Activated CD8-positive, alpha-beta T cell treated with anti-CD3 and anti-CD28 coated beads for 36 hours (primary cell): ENCODE measurements around the gene SPCS2. TPM values are rescaled to one million over a fixed set of nuclear protein-coding genes. Genes with fewer than 3 reads are reported as not detected.

Experiments
- ATAC-seq: fragments of 200-7000 bp; cut with Tn5 transposase; one replicate; pipeline ENCODE4 v1.10.0; 2021; ENCODE audit warnings: mild to moderate bottlenecking, moderate library complexity
- CTCF ChIA-PET: fragments of 350-600 bp; sonication (Branson Sonifier 250); formaldehyde crosslinking; loops from one replicate; lab custom pipeline; 2021; ENCODE audit warnings: antibody characterized with exemption; lab: Charles Lee
- POLR2A ChIA-PET: fragments of 350-600 bp; sonication (Branson Sonifier 250); formaldehyde crosslinking; loops from one replicate; lab custom pipeline; 2021; ENCODE audit warnings: antibody characterized with exemption; lab: Charles Lee
- DNase-seq: peaks from one replicate; pipeline ENCODE4 v3.0.0-alpha.2; 2020
- H3K27ac Mint-ChIP-seq: one replicate; pipeline ENCODE4 v1.8.0; 2021; ENCODE audit warnings: mild to moderate bottlenecking, mixed read lengths
- H3K27me3 Mint-ChIP-seq: one replicate; pipeline ENCODE4 v1.8.0; 2021; ENCODE audit warnings: mixed read lengths
- H3K36me3 Mint-ChIP-seq: one replicate; pipeline ENCODE4 v1.8.0; 2021; ENCODE audit warnings: low read depth, mixed read lengths
- H3K4me1 Mint-ChIP-seq: one replicate; pipeline ENCODE4 v1.8.0; 2021; ENCODE audit warnings: low read depth, mixed read lengths
- H3K4me3 Mint-ChIP-seq: one replicate; pipeline ENCODE4 v1.8.0; 2021; ENCODE audit warnings: mild to moderate bottlenecking, moderate library complexity, mixed read lengths
- H3K9me3 Mint-ChIP-seq: one replicate; pipeline ENCODE4 v1.8.0; 2021; ENCODE audit warnings: mixed read lengths
- CTCF ChIP-seq: fragments of 200-600 bp; IDR thresholded peaks from one replicate; pipeline ENCODE4 v1.8.0; 2022; ENCODE audit warnings: antibody characterized with exemption, mild to moderate bottlenecking
- intact Hi-C: fragments of 100-400 bp; cut with micrococcal nuclease; formaldehyde crosslinking; loops from one replicate; pipeline ENCODE4 v1.10.0; 2022
- total RNA-seq, 2 experiments: library from RNA; stranded (reverse); gene quantifications; one replicate each; pipeline ENCODE4 v1.2.3, GENCODE V29; 2021

Gene SPCS2
- total RNA-seq, 2 experiments from 2014 or later: 99.3 to 117 TPM

GRCh38 chr11:74929431-74930363 is 19.4 kb upstream of the SPCS2 start:
- H3K27me3 Mint-ChIP-seq: no peaks in the 10 kb centered on the region
- peaks cover 13% of the 10 kb centered on the region for H3K36me3 Mint-ChIP-seq
- DNase-seq (peak; percentile 87), ATAC-seq (peak; percentile 57)
- H3K4me1 Mint-ChIP-seq: peaks cover 29% of the 10 kb centered on the region
- peak; percentile 97 for TF ChIP-seq CTCF
- CTCF ChIA-PET: interaction anchor here (0.5 to 3.7 kb wide), 34 partner anchors 9 to 322 kb away, joined by 3 to 33 read pairs (median 6); partner anchors contain the start of genes NEU3, SPCS2, TPBGL and XRRA1
- no peak overlapping the region for H3K27ac Mint-ChIP-seq
- POLR2A ChIA-PET: interaction anchor here (2.5 kb wide), 1 partner anchor 19 kb away, joined by 6 read pairs; the partner anchor contains the start of genes SPCS2 and XRRA1
- intact Hi-C loops: loop anchor here (5.0 to 10.0 kb wide), 3 partner anchors 98 to 318 kb away; no protein-coding TSS in a partner anchor
- no peak overlapping the region for H3K4me3 Mint-ChIP-seq
- H3K9me3 Mint-ChIP-seq: no peaks in the 10 kb centered on the region

GRCh38 chr11:74932169-74932568 is 16.9 kb upstream of the SPCS2 start:
- no peak for TF ChIP-seq CTCF
- no peak overlapping the region for H3K4me3 Mint-ChIP-seq

GRCh38 chr11:74932797-74933196 is 16.3 kb upstream of the SPCS2 start:
- no peaks in the 10 kb centered on the region for H3K27me3 Mint-ChIP-seq

More at GRCh38 chr11:74932169-74932568, 16.9 kb upstream of the SPCS2 start:
- POLR2A ChIA-PET: no interaction called here
- peak overlapping the region; percentile 70 for H3K27ac Mint-ChIP-seq
- CTCF ChIA-PET: interaction anchor here (0.8 to 3.7 kb wide), 8 partner anchors 16 to 316 kb away, joined by 3 to 13 read pairs (median 6); partner anchors contain the start of gene TPBGL
- intact Hi-C loops: loop anchor here (10.0 kb wide), 1 partner anchor 213 kb away; no protein-coding TSS in a partner anchor
- H3K27me3 Mint-ChIP-seq: no peaks in the 10 kb centered on the region
- no peaks in the 10 kb centered on the region for H3K9me3 Mint-ChIP-seq
- H3K4me1 Mint-ChIP-seq: peaks cover 16% of the 10 kb centered on the region
- ATAC-seq (peak; percentile 66), DNase-seq (peak; percentile 55)
- H3K36me3 Mint-ChIP-seq: peaks cover 24% of the 10 kb centered on the region

GRCh38 chr11:74933765-74934164 is 15.3 kb upstream of the SPCS2 start:
- TF ChIP-seq CTCF: no peak
- ChIA-PET POLR2A (interaction anchor here (0.9 kb wide), 1 partner anchor 12 kb away, joined by 4 read pairs; no protein-coding TSS in a partner anchor), CTCF (interaction anchor here (2.3 kb wide), 1 partner anchor 207 kb away, joined by 10 read pairs; no protein-coding TSS in a partner anchor)
- Mint-ChIP-seq H3K27ac (peak overlapping the region; percentile 40), H3K4me3 (no peak overlapping the region), H3K36me3 (peaks cover 25% of the 10 kb centered on the region), H3K27me3 (no peaks in the 10 kb centered on the region), H3K4me1 (peaks cover 16% of the 10 kb centered on the region), H3K9me3 (no peaks in the 10 kb centered on the region)
- DNase-seq: no peak
- no peak for ATAC-seq
- intact Hi-C loops: loop anchor here (10.0 kb wide), 1 partner anchor 211 kb away; no protein-coding TSS in a partner anchor

More at GRCh38 chr11:74932797-74933196, 16.3 kb upstream of the SPCS2 start:
- CTCF ChIA-PET: interaction anchor here (1.1 to 3.7 kb wide), 5 partner anchors 25 to 316 kb away, joined by 3 to 13 read pairs (median 8); partner anchors contain the start of gene TPBGL
- no peak overlapping the region for H3K4me3 Mint-ChIP-seq
- TF ChIP-seq CTCF: no peak
- ATAC-seq: peak; percentile 78
- peaks cover 24% of the 10 kb centered on the region for H3K36me3 Mint-ChIP-seq
- POLR2A ChIA-PET: no interaction called here
- intact Hi-C loops: loop anchor here (10.0 kb wide), 1 partner anchor 212 kb away; no protein-coding TSS in a partner anchor
- H3K9me3 Mint-ChIP-seq: no peaks in the 10 kb centered on the region
- peaks cover 16% of the 10 kb centered on the region for H3K4me1 Mint-ChIP-seq
- peak; percentile 62 for DNase-seq
- peak overlapping the region; percentile 71 for H3K27ac Mint-ChIP-seq
